Measurements from ENCODE around the gene PAM.

DNA sequence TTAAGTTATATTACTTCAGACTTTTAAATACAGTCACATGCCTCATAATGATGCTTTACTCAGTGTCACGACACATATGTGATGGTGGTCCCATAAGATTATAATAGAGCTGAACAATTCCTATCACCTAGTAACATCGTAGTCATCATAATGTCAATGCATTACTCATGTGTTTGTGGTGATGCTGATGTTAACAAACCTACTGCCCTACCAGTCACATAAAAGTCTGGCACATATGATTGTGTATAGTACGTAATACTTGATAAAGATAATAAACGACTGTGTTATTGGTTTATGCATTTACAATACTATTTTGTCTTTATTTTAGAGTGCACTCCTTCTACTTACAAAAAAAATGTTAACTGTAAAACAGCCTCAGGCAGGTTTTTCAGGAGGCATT lies 103.7 kb downstream of the PAM start:
- TF ChIP-seq, protein P1, sequence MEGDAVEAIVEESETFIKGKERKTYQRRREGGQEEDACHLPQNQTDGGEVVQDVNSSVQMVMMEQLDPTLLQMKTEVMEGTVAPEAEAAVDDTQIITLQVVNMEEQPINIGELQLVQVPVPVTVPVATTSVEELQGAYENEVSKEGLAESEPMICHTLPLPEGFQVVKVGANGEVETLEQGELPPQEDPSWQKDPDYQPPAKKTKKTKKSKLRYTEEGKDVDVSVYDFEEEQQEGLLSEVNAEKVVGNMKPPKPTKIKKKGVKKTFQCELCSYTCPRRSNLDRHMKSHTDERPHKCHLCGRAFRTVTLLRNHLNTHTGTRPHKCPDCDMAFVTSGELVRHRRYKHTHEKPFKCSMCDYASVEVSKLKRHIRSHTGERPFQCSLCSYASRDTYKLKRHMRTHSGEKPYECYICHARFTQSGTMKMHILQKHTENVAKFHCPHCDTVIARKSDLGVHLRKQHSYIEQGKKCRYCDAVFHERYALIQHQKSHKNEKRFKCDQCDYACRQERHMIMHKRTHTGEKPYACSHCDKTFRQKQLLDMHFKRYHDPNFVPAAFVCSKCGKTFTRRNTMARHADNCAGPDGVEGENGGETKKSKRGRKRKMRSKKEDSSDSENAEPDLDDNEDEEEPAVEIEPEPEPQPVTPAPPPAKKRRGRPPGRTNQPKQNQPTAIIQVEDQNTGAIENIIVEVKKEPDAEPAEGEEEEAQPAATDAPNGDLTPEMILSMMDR (IDR thresholded peaks at IDR 0.05), result no peak
- no peak for TF ChIP-seq ZFX (IDR thresholded peaks at IDR 0.05; ENCODE audit: borderline replicate concordance)

Data from 22Rv1 (cell line).